ENCODE results near the gene IRF2BP1.

IRF2BP1 gene, protein sequence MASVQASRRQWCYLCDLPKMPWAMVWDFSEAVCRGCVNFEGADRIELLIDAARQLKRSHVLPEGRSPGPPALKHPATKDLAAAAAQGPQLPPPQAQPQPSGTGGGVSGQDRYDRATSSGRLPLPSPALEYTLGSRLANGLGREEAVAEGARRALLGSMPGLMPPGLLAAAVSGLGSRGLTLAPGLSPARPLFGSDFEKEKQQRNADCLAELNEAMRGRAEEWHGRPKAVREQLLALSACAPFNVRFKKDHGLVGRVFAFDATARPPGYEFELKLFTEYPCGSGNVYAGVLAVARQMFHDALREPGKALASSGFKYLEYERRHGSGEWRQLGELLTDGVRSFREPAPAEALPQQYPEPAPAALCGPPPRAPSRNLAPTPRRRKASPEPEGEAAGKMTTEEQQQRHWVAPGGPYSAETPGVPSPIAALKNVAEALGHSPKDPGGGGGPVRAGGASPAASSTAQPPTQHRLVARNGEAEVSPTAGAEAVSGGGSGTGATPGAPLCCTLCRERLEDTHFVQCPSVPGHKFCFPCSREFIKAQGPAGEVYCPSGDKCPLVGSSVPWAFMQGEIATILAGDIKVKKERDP

DNA sequence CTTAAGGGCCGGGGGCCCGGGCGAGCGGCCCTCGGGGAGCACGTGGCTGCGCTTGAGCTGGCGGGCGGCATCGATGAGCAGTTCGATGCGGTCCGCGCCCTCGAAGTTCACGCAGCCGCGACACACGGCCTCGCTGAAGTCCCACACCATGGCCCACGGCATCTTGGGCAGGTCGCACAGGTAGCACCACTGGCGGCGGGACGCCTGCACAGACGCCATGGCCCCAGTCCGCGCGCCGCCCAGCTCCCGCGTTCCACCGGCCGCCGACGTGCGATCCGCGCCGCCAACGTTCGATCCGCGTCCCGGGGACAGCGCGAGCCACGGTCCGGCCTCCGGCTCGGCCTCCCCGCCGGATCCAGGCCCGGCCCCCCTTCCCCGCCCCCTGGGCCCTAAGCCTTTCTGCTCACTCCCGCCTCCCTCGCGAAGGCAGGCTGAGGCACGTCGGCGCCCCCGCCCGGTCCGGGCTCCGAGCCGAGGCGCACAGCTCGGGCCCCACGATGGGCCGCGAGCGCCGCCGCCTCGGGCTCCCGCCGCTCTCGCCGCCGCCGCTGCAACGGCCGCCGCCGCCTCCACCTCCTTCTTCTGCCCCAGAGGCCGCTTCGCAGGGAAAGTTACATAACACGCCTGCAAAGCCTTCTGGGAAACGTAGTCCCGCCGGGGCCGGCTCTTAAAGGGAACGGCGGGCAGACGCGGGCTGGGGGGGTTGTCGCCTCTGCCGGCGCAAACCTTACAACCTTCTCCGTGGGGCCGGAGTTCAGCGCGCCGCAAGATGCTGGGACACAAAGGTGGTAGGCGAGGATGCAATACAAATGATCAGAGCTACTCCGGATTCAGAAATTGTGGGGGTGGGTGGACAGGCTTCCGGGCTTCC, at the start of gene IRF2BP1:
IRF2BP1 (minus strand) TSS at position 586 of the 871 bp plus-strand sequence; CDS start at position 219, 367 bp downstream.
- DNase-seq (ENCODE audit: low read depth) = peak; percentile 92
- peak within 1 kb of the TSS; percentile 76 for H3K4me3 ChIP-seq (ENCODE audit: low read length)
- TF ChIP-seq, protein P1, sequence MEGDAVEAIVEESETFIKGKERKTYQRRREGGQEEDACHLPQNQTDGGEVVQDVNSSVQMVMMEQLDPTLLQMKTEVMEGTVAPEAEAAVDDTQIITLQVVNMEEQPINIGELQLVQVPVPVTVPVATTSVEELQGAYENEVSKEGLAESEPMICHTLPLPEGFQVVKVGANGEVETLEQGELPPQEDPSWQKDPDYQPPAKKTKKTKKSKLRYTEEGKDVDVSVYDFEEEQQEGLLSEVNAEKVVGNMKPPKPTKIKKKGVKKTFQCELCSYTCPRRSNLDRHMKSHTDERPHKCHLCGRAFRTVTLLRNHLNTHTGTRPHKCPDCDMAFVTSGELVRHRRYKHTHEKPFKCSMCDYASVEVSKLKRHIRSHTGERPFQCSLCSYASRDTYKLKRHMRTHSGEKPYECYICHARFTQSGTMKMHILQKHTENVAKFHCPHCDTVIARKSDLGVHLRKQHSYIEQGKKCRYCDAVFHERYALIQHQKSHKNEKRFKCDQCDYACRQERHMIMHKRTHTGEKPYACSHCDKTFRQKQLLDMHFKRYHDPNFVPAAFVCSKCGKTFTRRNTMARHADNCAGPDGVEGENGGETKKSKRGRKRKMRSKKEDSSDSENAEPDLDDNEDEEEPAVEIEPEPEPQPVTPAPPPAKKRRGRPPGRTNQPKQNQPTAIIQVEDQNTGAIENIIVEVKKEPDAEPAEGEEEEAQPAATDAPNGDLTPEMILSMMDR (conservative IDR thresholded peaks at IDR 0.05; ENCODE audit: low read length) = no peak

DNA sequence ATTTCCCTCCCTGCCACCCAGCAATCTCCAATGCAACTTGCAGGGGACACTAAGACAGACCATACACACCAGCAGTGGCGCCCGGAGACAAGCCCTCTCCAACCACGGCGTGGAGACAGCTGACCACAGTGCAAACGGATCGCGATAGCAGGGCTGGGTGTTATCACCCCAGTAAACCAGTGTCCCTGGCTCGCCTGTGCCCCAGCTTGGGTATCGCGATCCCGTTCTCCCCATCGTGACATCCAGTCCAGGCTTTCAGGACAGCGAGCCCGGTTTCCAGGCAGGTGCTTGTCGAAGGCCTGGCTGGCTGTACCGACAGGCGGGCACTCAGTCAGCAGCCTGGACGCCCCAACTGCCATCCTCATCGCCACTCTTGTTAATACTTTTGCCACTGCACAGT, 49.3 kb upstream of the IRF2BP1 start:
- TF ChIP-seq, protein P1 (conservative IDR thresholded peaks at IDR 0.05; ENCODE audit: low read length) = no peak
- DNase-seq (ENCODE audit: low read depth) = no peak

DNA sequence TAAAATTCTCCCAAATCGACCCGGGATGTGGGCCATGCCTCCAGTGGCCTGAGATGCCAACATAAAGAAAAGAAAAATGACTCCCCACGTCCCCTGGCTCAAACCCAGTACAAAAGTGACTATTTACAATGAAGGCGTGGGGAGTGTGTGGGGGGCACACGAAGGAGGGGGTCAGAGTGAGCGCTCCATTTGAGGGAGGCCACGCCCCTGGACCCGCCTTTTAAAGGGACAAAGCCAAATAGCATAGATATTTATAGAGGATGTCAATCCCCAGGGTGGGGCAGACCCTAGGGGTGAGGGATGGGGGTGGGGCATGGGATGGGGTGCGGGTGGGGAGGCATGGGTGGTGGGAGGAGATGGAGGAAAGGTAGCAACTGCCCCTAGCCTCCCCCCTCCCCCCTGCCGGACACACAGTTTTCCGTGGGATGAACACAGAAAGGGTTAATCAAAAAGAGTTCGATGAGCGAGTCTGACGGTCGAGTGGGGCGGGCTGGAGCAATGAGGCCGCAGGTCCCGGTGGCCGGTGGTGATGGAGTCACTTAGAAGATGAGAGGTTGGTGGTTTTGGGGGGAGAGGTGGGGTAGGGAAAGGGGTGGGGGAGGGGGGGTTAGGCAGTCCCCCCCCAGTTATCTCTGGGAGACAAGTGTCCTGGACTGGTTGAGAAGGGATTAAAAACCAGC, 48.8 kb upstream of the IRF2BP1 start:
- H3K4me3 ChIP-seq (ENCODE audit: low read length) = no peak overlapping the region
- TF ChIP-seq, protein P1 (conservative IDR thresholded peaks at IDR 0.05; ENCODE audit: low read length) = no peak
- DNase-seq (ENCODE audit: low read depth) = no peak

More for the DNA sequence above, 49.3 kb upstream of the IRF2BP1 start:
- no peak overlapping the region for H3K4me3 ChIP-seq (ENCODE audit: low read length)

DNA sequence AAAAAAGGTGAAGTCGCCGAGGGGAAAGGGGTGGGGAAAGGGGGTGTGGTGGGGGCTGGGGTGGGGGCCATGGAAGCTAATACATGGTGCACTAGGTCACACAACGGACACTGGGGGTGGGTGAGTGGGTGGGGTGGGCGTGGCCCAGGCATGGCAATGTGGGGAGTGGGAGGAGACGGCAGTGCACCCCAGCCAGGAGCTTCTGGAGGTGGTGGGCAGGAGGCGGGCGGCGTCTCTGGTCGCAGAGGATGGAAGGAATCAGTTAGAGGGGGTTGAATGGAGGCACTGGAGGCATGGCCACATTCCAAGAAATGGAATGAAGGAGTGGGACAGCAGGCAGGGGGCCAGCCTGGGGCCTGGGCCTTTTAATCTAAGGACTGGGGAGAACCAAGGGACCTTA, 47.8 kb upstream of the IRF2BP1 start:
- no peak for DNase-seq (ENCODE audit: low read depth)
- TF ChIP-seq, protein P1 (conservative IDR thresholded peaks at IDR 0.05; ENCODE audit: low read length) = no peak
- H3K4me3 ChIP-seq (ENCODE audit: low read length) = no peak overlapping the region

DNA sequence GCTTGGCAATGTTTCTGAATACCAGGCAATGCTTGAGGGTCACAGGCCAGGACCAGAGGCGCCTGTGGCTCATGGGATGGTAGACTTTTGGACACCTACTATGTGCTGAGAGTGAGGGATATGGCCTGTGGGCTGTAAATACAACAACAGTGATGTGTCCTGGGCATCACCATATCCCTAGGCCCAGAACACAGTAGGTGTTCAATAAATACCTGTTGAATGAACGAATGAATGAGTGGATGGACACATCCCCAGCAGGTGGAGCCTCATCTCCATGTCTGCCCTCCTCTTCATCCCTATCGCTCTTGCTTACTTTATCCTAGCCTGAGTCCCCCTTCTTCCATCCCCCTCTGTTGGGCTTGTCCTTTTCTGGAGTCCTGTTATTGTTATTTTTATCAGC, 45.1 kb upstream of the IRF2BP1 start:
- no peak overlapping the region for H3K4me3 ChIP-seq (ENCODE audit: low read length)
- TF ChIP-seq, protein P1 (conservative IDR thresholded peaks at IDR 0.05; ENCODE audit: low read length) = no peak
- DNase-seq (ENCODE audit: low read depth) = no peak

DNA sequence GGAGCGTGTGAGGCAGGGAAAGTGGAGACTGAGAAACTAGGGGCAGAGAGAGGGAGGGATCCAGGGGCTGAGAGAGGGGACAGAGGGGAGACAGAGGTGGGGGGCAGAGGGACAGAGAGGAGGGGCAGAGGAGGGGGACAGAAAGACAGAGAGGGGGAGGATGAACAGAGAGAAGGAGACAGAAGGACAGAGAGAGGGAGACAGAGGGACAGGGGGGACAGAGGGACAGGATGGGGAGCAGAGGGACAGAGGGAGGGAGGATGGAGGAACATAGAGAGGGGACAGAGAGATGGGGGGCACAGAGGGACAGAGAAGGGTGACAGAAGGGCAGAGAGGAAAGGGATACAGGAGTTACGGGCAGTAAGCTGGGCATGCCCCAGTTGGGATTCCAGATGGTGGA, 43.3 kb upstream of the IRF2BP1 start:
- DNase-seq (ENCODE audit: low read depth) = no peak
- TF ChIP-seq, protein P1 (conservative IDR thresholded peaks at IDR 0.05; ENCODE audit: low read length) = no peak
- H3K4me3 ChIP-seq (ENCODE audit: low read length) = no peak overlapping the region
